PC-9 (cell line): ENCODE data around the gene IFT57. TPM values are rescaled to one million over a fixed set of nuclear protein-coding genes. Genes with fewer than 3 reads are reported as not detected.

Experiments used
- BruUV-seq: library from RNA; stranded (reverse); fragments of 400-500 nt; replicated peaks from 2 replicates; lab custom pipeline; 2021; lab: Mats Ljungman, UMichigan
- CTCF ChIA-PET: fragments of 300-600 bp; sonication (Branson Sonifier 250); formaldehyde crosslinking; loops from one replicate; lab custom pipeline; 2022; ENCODE audit warnings: antibody characterized with exemption; lab: Charles Lee
- POLR2A ChIA-PET: fragments of 300-600 bp; sonication (Branson Sonifier 250); formaldehyde crosslinking; loops from one replicate; lab custom pipeline; 2022; ENCODE audit warnings: antibody characterized with exemption; ENCODE audit not compliant: unreplicated experiment; lab: Charles Lee
- DNase-seq, 2 experiments: peaks; one replicate each; pipeline versions ENCODE4 v3.0.0 to v3.0.0-alpha.2; 2015 to 2022; ENCODE audit warnings: mixed read lengths in 1 of 2
- H2AFZ ChIP-seq: fragments of 200-600 bp; sonication (generic); 2 replicates; pipeline ENCODE4 v1.8.1; 2017; ENCODE audit warnings: antibody characterized with exemption
- H3F3A ChIP-seq: fragments of 200-600 bp; sonication (generic); 2 replicates; pipeline ENCODE4 v1.8.1; 2017; ENCODE audit warnings: antibody characterized with exemption, mild to moderate bottlenecking, low read depth; ENCODE audit not compliant: insufficient read depth
- H3K27ac ChIP-seq: fragments of 200-600 bp; sonication (generic); 2 replicates; pipeline ENCODE4 v1.6.1; 2016; ENCODE audit warnings: mixed run types
- H3K27me3 ChIP-seq: fragments of 200-600 bp; sonication (generic); 2 replicates; pipeline ENCODE4 v1.6.1; 2016; ENCODE audit warnings: low read depth, mixed run types; ENCODE audit not compliant: insufficient read depth
- H3K36me3 ChIP-seq: fragments of 200-600 bp; sonication (generic); 2 replicates; pipeline ENCODE4 v1.6.1; 2016; ENCODE audit warnings: low read depth, mixed run types
- H3K4me1 ChIP-seq: fragments of 200-600 bp; sonication (generic); replicated peaks from 2 replicates; pipeline ENCODE4 v1.6.1; 2016; ENCODE audit warnings: mixed run types; ENCODE audit not compliant: insufficient read depth
- H3K4me2 ChIP-seq: fragments of 200-600 bp; sonication (generic); 2 replicates; pipeline ENCODE4 v1.6.1; 2017; ENCODE audit warnings: mixed run types
- H3K4me3 ChIP-seq: fragments of 200-600 bp; sonication (generic); 2 replicates; pipeline ENCODE4 v1.6.1; 2016; ENCODE audit warnings: mixed run types
- H3K79me2 ChIP-seq: fragments of 200-600 bp; sonication (generic); 2 replicates; pipeline ENCODE4 v1.6.1; 2017; ENCODE audit warnings: low read depth, mixed run types
- H3K9me2 ChIP-seq: fragments of 200-600 bp; sonication (generic); 2 replicates; pipeline ENCODE4 v1.8.1; 2017; ENCODE audit warnings: mild to moderate bottlenecking; ENCODE audit not compliant: insufficient read depth
- H3K9me3 ChIP-seq: fragments of 200-600 bp; sonication (generic); 2 replicates; pipeline ENCODE4 v1.8.1; 2016; ENCODE audit warnings: low read depth; ENCODE audit not compliant: insufficient read depth
- H4K20me1 ChIP-seq: fragments of 200-600 bp; sonication (generic); 2 replicates; pipeline ENCODE4 v1.8.1; 2017; ENCODE audit not compliant: insufficient read depth
- CTCF ChIP-seq: fragments of 200-600 bp; sonication (generic); conservative IDR thresholded peaks from 2 replicates; pipeline ENCODE4 v1.6.1; 2017; ENCODE audit warnings: mixed run types, antibody characterized with exemption, mild to moderate bottlenecking, moderate library complexity
- EZH2 ChIP-seq: fragments of 200-600 bp; sonication (generic); IDR thresholded peaks from 2 replicates; pipeline ENCODE4 v1.8.0; 2017; ENCODE audit warnings: antibody characterized with exemption, low read depth
- intact Hi-C: fragments of 100-400 bp; cut with micrococcal nuclease; formaldehyde crosslinking; loops from one replicate; pipeline ENCODE4 v1.10.0; 2022; ENCODE audit not compliant: unreplicated experiment
- total RNA-seq: library from RNA; stranded (reverse); gene quantifications from 2 replicates; pipeline ENCODE4 v1.2.3, GENCODE V29; 2021

The IFT57 gene
- total RNA-seq, 1 experiment from 2014 or later: 55.2 TPM

GRCh38 chr3:108255131-108255530 lies 32.9 kb upstream of the IFT57 start:
- H3K4me1 ChIP-seq: no peaks in the 10 kb centered on the region

GRCh38 chr3:108251844-108252243 lies 29.6 kb upstream of the IFT57 start:
- Histone ChIP-seq H3F3A (no peaks in the 10 kb centered on the region), H3K9me3 (no peaks in the 10 kb centered on the region), H3K27ac (no peak overlapping the region), H2AFZ (no peak overlapping the region), H3K36me3 (no peaks in the 10 kb centered on the region), H3K4me2 (no peak overlapping the region), H3K9me2 (no peaks in the 10 kb centered on the region), H3K4me3 (no peak overlapping the region), H3K27me3 (no peaks in the 10 kb centered on the region), H4K20me1 (no peaks in the 10 kb centered on the region), H3K79me2 (no peaks in the 10 kb centered on the region), H3K4me1 (no peaks in the 10 kb centered on the region)
- no TSS peak for BruUV-seq
- intact Hi-C loops: no loop called here
- no peak for DNase-seq
- CTCF ChIA-PET: no interaction called here
- POLR2A ChIA-PET: no interaction called here
- no peak for TF ChIP-seq CTCF
- TF ChIP-seq EZH2: no peak

More at GRCh38 chr3:108255131-108255530, 32.9 kb upstream of the IFT57 start:
- TF ChIP-seq CTCF (no peak), EZH2 (no peak)
- Histone ChIP-seq H3K27ac (no peak overlapping the region), H3K9me3 (no peaks in the 10 kb centered on the region), H2AFZ (no peak overlapping the region), H3K36me3 (no peaks in the 10 kb centered on the region), H3K79me2 (no peaks in the 10 kb centered on the region), H3F3A (no peaks in the 10 kb centered on the region), H3K9me2 (no peaks in the 10 kb centered on the region), H4K20me1 (no peaks in the 10 kb centered on the region), H3K4me3 (no peak overlapping the region), H3K27me3 (no peaks in the 10 kb centered on the region), H3K4me2 (no peak overlapping the region)
- POLR2A ChIA-PET: no interaction called here
- CTCF ChIA-PET: no interaction called here
- DNase-seq: no peak
- BruUV-seq: no TSS peak
- intact Hi-C loops: no loop called here

- Histone ChIP-seq H3K27me3 (no peaks in the 10 kb centered on the region), H4K20me1 (no peaks in the 10 kb centered on the region), H3K36me3 (no peaks in the 10 kb centered on the region), H2AFZ (no peak overlapping the region), H3K9me3 (no peaks in the 10 kb centered on the region), H3K4me1 (no peaks in the 10 kb centered on the region), H3K27ac (no peak overlapping the region), H3F3A (no peaks in the 10 kb centered on the region), H3K4me2 (no peak overlapping the region), H3K79me2 (no peaks in the 10 kb centered on the region), H3K4me3 (no peak overlapping the region), H3K9me2 (no peaks in the 10 kb centered on the region)
- DNase-seq: no peak
- POLR2A ChIA-PET: no interaction called here
- TF ChIP-seq EZH2 (no peak), CTCF (no peak)
- no TSS peak for BruUV-seq
- CTCF ChIA-PET: no interaction called here
- intact Hi-C loops: no loop called here
These were observed 29.0 kb upstream of the IFT57 start for GRCh38 chr3:108251265-108251664.
